Measurements from ENCODE around the gene GKAP1. TPM values are rescaled to one million over a fixed set of nuclear protein-coding genes. Genes with fewer than 3 reads are reported as not detected.
"Not testable (repeated sequence)": the region's sequence is repeated elsewhere in the genome, so short reads cannot be mapped to it uniquely, and the experiment has no call there.

GKAP1 gene
- total RNA-seq = 10 to 100 TPM; 13.6 to 17.6 (median 16.8) TPM
- polyA plus RNA-seq = 18.6 TPM
- long read RNA-seq, donor 1, transcript GKAP1-203 (13 exons, 1,778 nt) = major isoform, 15 of 32 reads
- long read RNA-seq, donor 1, partial matches to known transcripts = 10 of 32 reads
- long read RNA-seq, donor 1, other reads (novel, unspliced or antisense) = 3 of 32 reads
- long read RNA-seq, donor 2, transcript GKAP1-203 (13 exons, 1,778 nt) = major isoform, 5 of 13 reads
- long read RNA-seq, donor 2, partial matches to known transcripts = 4 of 13 reads
- long read RNA-seq, donor 2, other reads (novel, unspliced or antisense) = 3 of 13 reads
- long read RNA-seq, donor 3, partial matches to known transcripts = 0 of 3 reads
- long read RNA-seq, donor 3, other reads (novel, unspliced or antisense) = 2 of 3 reads
- long read RNA-seq, donor 4, transcript GKAP1-203 (13 exons, 1,778 nt) = major isoform, 8 of 17 reads
- long read RNA-seq, donor 4, partial matches to known transcripts = 0 of 17 reads
- long read RNA-seq, donor 4, other reads (novel, unspliced or antisense) = 6 of 17 reads

GRCh38 chr9:83817356-83818278 lies at the start of gene GKAP1:
GKAP1 (minus strand) TSS chr9:83817769; CDS start chr9:83806517, 11,252 bp downstream.
- H3K27ac ChIP-seq (ENCODE audit: low read length) = peak within 1 kb of the TSS; percentile 79
- H3K4me1 ChIP-seq (ENCODE audit: control insufficient read depth, insufficient read depth, low read length); intact Hi-C loops (cut with DNase I); H3K9me3 ChIP-seq (ENCODE audit: control insufficient read depth, low read length); H3K27me3 ChIP-seq (ENCODE audit: control insufficient read depth, insufficient read depth): not testable (repeated sequence)
- ATAC-seq (peak; percentile 97), DNase-seq (peak; percentile 79 to 91 (median 91))
- peak within 1 kb of the TSS; percentile 96 for H3K4me3 ChIP-seq (ENCODE audit: low read length)
- WGBS = under 1% methylated on average over 102 of the region's 103 CpGs

DNA sequence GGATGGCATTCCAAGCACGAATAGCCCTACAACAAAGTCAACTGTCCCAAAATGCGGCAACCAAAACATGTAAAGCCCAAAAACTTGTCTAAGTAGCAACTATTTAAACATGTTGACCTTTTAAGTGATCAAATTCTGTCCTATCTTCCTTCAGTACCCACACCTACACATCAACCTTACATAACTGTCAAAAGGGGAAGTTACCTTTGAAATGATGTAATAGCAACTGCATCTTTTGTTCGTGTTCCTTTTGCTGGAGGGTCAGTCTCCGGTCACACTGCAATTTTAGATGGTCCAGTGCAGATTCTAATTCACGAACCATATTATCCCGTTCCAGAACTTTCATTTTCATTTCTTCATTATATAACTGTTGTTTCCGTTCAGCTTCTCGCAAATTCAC lies 32.3 kb upstream of the GKAP1 start:
- not testable (repeated sequence) for H3K27me3 ChIP-seq (ENCODE audit: control insufficient read depth, insufficient read depth); DNase-seq
- 94% methylated on average over 8 of the region's 8 CpGs for WGBS

GRCh38 chr9:83837070-83837643 lies 19.6 kb upstream of the GKAP1 start:
- H3K4me1 ChIP-seq (ENCODE audit: control insufficient read depth, insufficient read depth, low read length); intact Hi-C loops (cut with DNase I); H3K9me3 ChIP-seq (ENCODE audit: control insufficient read depth, low read length); DNase-seq; H3K4me3 ChIP-seq (ENCODE audit: low read length); H3K27ac ChIP-seq (ENCODE audit: low read length); H3K27me3 ChIP-seq (ENCODE audit: control insufficient read depth, insufficient read depth): not testable (repeated sequence)
- ATAC-seq = peak; percentile 44 to 74
- 68% methylated on average over 7 of the region's 7 CpGs for WGBS

More for the DNA sequence above, 32.3 kb upstream of the GKAP1 start:
- H3K4me3 ChIP-seq (ENCODE audit: low read length); H3K9me3 ChIP-seq (ENCODE audit: control insufficient read depth, low read length); H3K27ac ChIP-seq (ENCODE audit: low read length); intact Hi-C loops (cut with DNase I); ATAC-seq; H3K4me1 ChIP-seq (ENCODE audit: control insufficient read depth, insufficient read depth, low read length): not testable (repeated sequence)

DNA sequence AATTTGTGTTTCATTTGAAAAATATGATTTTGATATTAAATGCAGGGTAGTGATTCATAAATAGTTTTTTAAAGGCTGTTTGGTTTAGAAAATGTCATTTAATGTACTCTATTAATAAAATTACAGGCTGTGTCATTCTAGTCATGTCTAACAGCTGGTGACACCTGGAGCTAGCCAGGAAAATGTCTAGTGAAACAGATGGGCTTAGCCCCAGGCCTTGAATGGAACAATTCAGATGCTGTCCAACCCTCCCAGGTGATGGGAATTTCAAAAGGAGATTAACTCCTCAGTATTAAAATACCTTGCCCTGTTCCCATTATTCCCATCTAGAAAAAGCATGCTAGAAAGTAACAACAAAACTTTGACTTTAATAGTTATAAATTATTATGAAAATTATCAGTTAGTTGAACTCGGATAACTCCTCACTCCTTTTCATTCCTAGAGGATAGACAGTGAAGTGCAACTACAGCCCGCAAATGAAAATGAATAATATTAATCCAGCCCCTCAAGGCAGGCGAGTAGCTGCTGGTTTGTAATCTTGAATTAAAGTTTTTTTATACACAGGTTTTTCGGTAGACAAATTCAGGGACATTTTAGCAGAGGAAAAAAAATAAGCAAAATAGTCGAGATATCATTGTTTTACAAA lies 13.0 kb upstream of the GKAP1 start:
- H3K27me3 ChIP-seq (ENCODE audit: control insufficient read depth, insufficient read depth); H3K27ac ChIP-seq (ENCODE audit: low read length); H3K4me1 ChIP-seq (ENCODE audit: control insufficient read depth, insufficient read depth, low read length); DNase-seq; H3K9me3 ChIP-seq (ENCODE audit: control insufficient read depth, low read length); ATAC-seq; intact Hi-C loops (cut with DNase I); H3K4me3 ChIP-seq (ENCODE audit: low read length): not testable (repeated sequence)
- 72% methylated on average over 5 of the region's 5 CpGs for WGBS

GRCh38 chr9:83824986-83825623 lies 7.5 kb upstream of the GKAP1 start:
- ATAC-seq; intact Hi-C loops (cut with DNase I); H3K4me1 ChIP-seq (ENCODE audit: control insufficient read depth, insufficient read depth, low read length); H3K4me3 ChIP-seq (ENCODE audit: low read length); H3K27me3 ChIP-seq (ENCODE audit: control insufficient read depth, insufficient read depth); H3K27ac ChIP-seq (ENCODE audit: low read length); DNase-seq; H3K9me3 ChIP-seq (ENCODE audit: control insufficient read depth, low read length): not testable (repeated sequence)
- 87% methylated on average over 3 of the region's 3 CpGs for WGBS

DNA sequence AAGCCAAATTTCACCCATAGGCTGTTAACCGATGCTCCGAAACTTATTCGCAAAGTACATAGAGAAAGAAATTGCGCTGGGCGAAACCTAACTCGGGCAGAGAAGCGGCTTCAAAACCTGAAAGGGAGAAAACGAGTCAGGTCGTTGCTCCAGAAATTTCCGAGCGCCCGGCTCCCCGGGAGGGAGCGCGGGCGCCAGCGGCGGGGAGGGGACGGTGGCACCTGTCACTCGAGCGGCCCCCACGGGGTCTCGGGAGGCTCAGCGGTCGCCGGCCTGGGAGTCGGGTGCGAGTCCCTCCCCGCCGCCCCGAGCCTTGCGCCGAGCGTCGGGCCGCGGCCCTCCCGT lies 586 bp downstream of the GKAP1 start:
- ATAC-seq; intact Hi-C loops (cut with DNase I): not testable (repeated sequence)
- WGBS = under 1% methylated on average over 38 of the region's 38 CpGs

DNA sequence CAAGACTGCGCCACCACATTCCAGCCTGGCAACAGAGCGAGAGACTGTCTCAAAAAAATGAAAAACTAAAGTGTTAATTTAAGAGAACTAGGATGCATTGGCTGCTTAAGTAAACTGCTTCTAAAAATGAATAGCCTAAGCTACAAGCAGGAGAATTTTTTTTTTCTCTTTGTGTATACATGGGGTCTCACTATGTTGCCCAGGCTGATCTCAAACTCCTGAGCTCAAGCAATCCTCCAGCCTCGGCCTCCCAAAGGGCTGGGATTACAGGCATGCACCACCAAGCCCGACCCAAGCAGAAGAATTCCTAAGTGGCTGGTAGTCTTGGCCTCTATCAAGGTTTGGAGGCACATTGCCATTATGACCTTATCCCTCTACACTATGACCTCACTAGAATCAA lies 2.4 kb downstream of the GKAP1 start:
- H3K4me3 ChIP-seq (ENCODE audit: low read length); H3K9me3 ChIP-seq (ENCODE audit: control insufficient read depth, low read length); H3K4me1 ChIP-seq (ENCODE audit: control insufficient read depth, insufficient read depth, low read length); ATAC-seq; DNase-seq; H3K27me3 ChIP-seq (ENCODE audit: control insufficient read depth, insufficient read depth); intact Hi-C loops (cut with DNase I); H3K27ac ChIP-seq (ENCODE audit: low read length): not testable (repeated sequence)
- WGBS = 96% methylated on average over 4 of the region's 4 CpGs

More for the DNA sequence above, 586 bp downstream of the GKAP1 start:
- H3K9me3 ChIP-seq (ENCODE audit: control insufficient read depth, low read length); DNase-seq; H3K27me3 ChIP-seq (ENCODE audit: control insufficient read depth, insufficient read depth); H3K4me1 ChIP-seq (ENCODE audit: control insufficient read depth, insufficient read depth, low read length): not testable (repeated sequence)
- Histone ChIP-seq H3K4me3 (ENCODE audit: low read length) (peak overlapping the region; percentile 96), H3K27ac (ENCODE audit: low read length) (peak overlapping the region; percentile 79)

- H3K4me3 ChIP-seq (ENCODE audit: low read length); DNase-seq; ATAC-seq; H3K4me1 ChIP-seq (ENCODE audit: control insufficient read depth, insufficient read depth, low read length); H3K27me3 ChIP-seq (ENCODE audit: control insufficient read depth, insufficient read depth); H3K9me3 ChIP-seq (ENCODE audit: control insufficient read depth, low read length); H3K27ac ChIP-seq (ENCODE audit: low read length); intact Hi-C loops (cut with DNase I): not testable (repeated sequence)
- WGBS = 84% methylated on average over 1 of the region's 1 CpG
Measured at GRCh38 chr9:83809213-83809612, 8.4 kb downstream of the GKAP1 start.

- intact Hi-C loops (cut with DNase I); H3K4me1 ChIP-seq (ENCODE audit: control insufficient read depth, insufficient read depth, low read length); H3K27ac ChIP-seq (ENCODE audit: low read length); H3K4me3 ChIP-seq (ENCODE audit: low read length); H3K9me3 ChIP-seq (ENCODE audit: control insufficient read depth, low read length); H3K27me3 ChIP-seq (ENCODE audit: control insufficient read depth, insufficient read depth); ATAC-seq: not testable (repeated sequence)
- WGBS = 95% methylated on average over 29 of the region's 31 CpGs
- peak in 1 of 3 donors; percentile 49 for DNase-seq
Measured at GRCh38 chr9:83804454-83804853, 13.1 kb downstream of the GKAP1 start.

GRCh38 chr9:83803941-83804340 lies 13.6 kb downstream of the GKAP1 start:
- H3K27me3 ChIP-seq (ENCODE audit: control insufficient read depth, insufficient read depth); H3K4me3 ChIP-seq (ENCODE audit: low read length); ATAC-seq; H3K9me3 ChIP-seq (ENCODE audit: control insufficient read depth, low read length); H3K27ac ChIP-seq (ENCODE audit: low read length); H3K4me1 ChIP-seq (ENCODE audit: control insufficient read depth, insufficient read depth, low read length); intact Hi-C loops (cut with DNase I): not testable (repeated sequence)
- DNase-seq = peak in 1 of 3 donors; percentile 50
- WGBS = 97% methylated on average over 30 of the region's 33 CpGs

Data from right cardiac atrium (tissue), 5 donors.